MM.1S (cell line): ENCODE data around the gene ENHO.

Source experiments
- EZH2 ChIP-seq: fragments of 300-600 bp; sonication (generic); optimal IDR thresholded peaks from 2 replicates; pipeline ENCODE3; 2017; ENCODE audit warnings: low read depth, mild to moderate bottlenecking, antibody characterized with exemption, low read length, mixed read lengths
- EZH2phosphoT487 ChIP-seq: fragments of 300-600 bp; sonication (generic); IDR thresholded peaks from 2 replicates; pipeline ENCODE4 v1.6.1; 2018; ENCODE audit warnings: antibody characterized with exemption, low read length
- TF ChIP-seq, protein P1 (sequence below): fragments of 300-600 bp; sonication (generic); IDR thresholded peaks from 2 replicates; pipeline ENCODE4 v1.5.1; 2016; ENCODE audit warnings: antibody characterized with exemption, low read length, mixed read lengths

DNA sequence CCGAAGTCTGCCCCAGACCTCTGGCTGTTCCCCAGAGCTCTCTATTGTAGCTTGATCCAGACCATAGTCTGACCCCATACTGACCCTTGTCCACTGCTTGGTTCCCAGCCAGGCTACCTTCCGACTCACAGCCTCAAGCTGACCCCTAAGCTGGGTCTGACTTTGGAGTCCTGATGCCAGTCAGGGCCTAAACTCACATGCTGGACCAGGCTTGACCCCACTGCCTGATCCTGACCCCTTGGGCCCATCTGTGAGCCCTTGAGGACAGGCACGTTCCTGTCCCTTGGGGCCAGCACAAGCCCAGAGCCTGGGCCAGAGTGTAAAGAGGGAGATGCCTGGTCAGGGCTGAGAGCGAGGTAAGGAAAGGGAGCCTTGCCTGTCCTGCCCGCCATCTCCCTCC is 32.7 kb upstream of the ENHO start:
- TF ChIP-seq, protein P1, sequence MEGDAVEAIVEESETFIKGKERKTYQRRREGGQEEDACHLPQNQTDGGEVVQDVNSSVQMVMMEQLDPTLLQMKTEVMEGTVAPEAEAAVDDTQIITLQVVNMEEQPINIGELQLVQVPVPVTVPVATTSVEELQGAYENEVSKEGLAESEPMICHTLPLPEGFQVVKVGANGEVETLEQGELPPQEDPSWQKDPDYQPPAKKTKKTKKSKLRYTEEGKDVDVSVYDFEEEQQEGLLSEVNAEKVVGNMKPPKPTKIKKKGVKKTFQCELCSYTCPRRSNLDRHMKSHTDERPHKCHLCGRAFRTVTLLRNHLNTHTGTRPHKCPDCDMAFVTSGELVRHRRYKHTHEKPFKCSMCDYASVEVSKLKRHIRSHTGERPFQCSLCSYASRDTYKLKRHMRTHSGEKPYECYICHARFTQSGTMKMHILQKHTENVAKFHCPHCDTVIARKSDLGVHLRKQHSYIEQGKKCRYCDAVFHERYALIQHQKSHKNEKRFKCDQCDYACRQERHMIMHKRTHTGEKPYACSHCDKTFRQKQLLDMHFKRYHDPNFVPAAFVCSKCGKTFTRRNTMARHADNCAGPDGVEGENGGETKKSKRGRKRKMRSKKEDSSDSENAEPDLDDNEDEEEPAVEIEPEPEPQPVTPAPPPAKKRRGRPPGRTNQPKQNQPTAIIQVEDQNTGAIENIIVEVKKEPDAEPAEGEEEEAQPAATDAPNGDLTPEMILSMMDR: no peak
- TF ChIP-seq EZH2 (no peak), EZH2phosphoT487 (no peak)
